Heart left ventricle (tissue), 13 donors: ENCODE measurements around the gene ZBTB7B.

Experiments
- POLR2A ChIP-seq, 2 donors: fragments of 450-650 bp; IDR thresholded peaks; one replicate each; pipeline ENCODE4 v1.6.1; 2017; ENCODE audit warnings: antibody characterized with exemption in 2 of 2, mild to moderate bottlenecking in 2 of 2, moderate library complexity in 2 of 2
- TF ChIP-seq, protein P1 (sequence below), 12 donors: fragments of 200-600 bp; sonication (generic) in 4 of 12; IDR thresholded peaks; one replicate each; pipeline versions ENCODE4 v1.5.0 to v1.8.0; 2018 to 2022; ENCODE audit warnings: antibody characterized with exemption in 12 of 12, mild to moderate bottlenecking in 5 of 12
- donor health status: ischemic (EF 13 %, LVEDD 7.1; RV severe dilation, severe dysfunction).
- donor health status: DM: no; HTN: yes; CAD: no.
- donor health status: DM: no; HTN: no; CAD: no.
- donor health status: ischemic (EF 25% LVEDD 6.9; RV normal size, moderate dysfunction).
- donor health status: ischemic (EF 25% LVEDD 5.7; RV mildly dilated, moderate dysfunction).
- donor health status: ischemic (EF 35%, LVEDD 5.7; RV mildly dilated, moderate dysfunction).
- donor health status: nonischemic (EF 11% LVEDD 7.7; RV severe dilation, severe dysfunction).
- donor health status: DM: yes; HTN: yes; CAD: no.
- donor health status: PGD.
- donor health status: ischemic (EF 29% LVEDD 5.4; RV normal size, mild dysfunction).
- donor health status: nonischemic (EF 23%, LVEDD 6.1; RV moderate dilation, normal function).

GRCh38 chr1:155062702-155063411, 60.3 kb downstream of the ZBTB7B start:
- TF ChIP-seq, protein P1, sequence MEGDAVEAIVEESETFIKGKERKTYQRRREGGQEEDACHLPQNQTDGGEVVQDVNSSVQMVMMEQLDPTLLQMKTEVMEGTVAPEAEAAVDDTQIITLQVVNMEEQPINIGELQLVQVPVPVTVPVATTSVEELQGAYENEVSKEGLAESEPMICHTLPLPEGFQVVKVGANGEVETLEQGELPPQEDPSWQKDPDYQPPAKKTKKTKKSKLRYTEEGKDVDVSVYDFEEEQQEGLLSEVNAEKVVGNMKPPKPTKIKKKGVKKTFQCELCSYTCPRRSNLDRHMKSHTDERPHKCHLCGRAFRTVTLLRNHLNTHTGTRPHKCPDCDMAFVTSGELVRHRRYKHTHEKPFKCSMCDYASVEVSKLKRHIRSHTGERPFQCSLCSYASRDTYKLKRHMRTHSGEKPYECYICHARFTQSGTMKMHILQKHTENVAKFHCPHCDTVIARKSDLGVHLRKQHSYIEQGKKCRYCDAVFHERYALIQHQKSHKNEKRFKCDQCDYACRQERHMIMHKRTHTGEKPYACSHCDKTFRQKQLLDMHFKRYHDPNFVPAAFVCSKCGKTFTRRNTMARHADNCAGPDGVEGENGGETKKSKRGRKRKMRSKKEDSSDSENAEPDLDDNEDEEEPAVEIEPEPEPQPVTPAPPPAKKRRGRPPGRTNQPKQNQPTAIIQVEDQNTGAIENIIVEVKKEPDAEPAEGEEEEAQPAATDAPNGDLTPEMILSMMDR (IDR thresholded peaks at IDR 0.05): peak; percentile 34 to 71 (median 62)
- no peak for TF ChIP-seq POLR2A (IDR thresholded peaks at IDR 0.05)
